Choroid plexus epithelial cell (primary cell): ENCODE measurements around the gene GRSF1.

ENCODE experiments used
- DNase-seq: peaks from one replicate; pipeline ENCODE4 v3.0.0-alpha.2; 2010; ENCODE audit warnings: low read depth
- H3K4me3 ChIP-seq: 2 replicates; pipeline ENCODE4 v1.5.1; 2011; ENCODE audit warnings: low read depth, mild to moderate bottlenecking, control low read depth, low read length, moderate library complexity
- TF ChIP-seq, protein P1 (sequence below): conservative IDR thresholded peaks from 2 replicates; pipeline ENCODE4 v1.5.1; 2011; ENCODE audit warnings: low read depth, mild to moderate bottlenecking, control low read depth, inconsistent platforms, low read length, moderate library complexity

The GRSF1 gene

DNA sequence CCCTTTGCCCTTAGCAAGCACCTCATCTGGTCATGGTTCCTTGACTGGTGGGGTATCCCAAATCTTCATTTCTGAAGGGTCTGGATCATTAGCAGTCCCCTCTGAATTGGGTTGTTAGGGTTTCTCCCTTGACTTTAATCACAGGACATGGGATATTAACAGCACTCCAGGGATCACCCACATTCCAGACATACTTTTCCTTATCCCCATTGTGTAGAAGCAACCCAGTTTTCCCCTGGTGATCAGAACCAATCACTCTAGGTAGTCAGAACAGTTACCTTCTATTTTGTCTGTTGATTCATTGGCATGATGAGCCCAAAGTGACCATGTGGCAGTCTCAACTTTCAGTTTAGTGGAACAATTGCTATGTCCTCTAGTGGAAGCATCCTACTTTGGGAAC, 29.1 kb upstream of the GRSF1 start:
- no peak overlapping the region for H3K4me3 ChIP-seq
- TF ChIP-seq, protein P1, sequence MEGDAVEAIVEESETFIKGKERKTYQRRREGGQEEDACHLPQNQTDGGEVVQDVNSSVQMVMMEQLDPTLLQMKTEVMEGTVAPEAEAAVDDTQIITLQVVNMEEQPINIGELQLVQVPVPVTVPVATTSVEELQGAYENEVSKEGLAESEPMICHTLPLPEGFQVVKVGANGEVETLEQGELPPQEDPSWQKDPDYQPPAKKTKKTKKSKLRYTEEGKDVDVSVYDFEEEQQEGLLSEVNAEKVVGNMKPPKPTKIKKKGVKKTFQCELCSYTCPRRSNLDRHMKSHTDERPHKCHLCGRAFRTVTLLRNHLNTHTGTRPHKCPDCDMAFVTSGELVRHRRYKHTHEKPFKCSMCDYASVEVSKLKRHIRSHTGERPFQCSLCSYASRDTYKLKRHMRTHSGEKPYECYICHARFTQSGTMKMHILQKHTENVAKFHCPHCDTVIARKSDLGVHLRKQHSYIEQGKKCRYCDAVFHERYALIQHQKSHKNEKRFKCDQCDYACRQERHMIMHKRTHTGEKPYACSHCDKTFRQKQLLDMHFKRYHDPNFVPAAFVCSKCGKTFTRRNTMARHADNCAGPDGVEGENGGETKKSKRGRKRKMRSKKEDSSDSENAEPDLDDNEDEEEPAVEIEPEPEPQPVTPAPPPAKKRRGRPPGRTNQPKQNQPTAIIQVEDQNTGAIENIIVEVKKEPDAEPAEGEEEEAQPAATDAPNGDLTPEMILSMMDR = no peak
- no peak for DNase-seq

DNA sequence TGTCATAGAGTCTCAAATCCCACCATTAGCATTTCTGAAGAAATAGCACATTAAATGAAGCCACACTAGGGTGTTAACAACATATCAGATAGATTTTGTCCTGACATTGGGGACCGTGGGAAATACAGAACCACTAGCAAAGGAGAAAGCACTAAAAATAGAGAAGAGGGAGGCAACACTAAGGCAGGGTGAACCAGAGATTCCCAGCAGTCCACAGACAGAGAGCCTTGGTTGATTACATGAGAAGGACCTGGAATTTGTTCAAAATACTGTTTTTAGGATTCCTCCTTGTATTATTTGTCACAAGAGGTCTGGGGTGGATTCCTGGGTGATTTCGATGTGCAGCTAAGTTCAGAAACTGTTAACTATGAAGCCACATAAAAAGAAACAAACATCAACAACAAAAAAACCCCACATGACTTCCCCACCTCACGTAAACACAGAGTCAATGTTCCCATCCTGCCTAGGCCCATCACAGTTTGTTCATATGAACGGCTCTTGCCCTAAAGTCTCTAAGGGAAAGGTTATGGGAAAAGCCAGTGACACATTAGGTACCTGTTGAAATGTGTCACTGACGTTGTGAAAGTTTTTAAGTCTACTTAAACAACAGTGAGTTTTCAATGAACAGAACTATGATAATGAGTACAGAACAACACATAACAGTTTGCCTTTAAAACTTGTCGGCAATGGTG, 23.6 kb upstream of the GRSF1 start:
- TF ChIP-seq, protein P1 = no peak
- no peak for DNase-seq
- H3K4me3 ChIP-seq = no peak overlapping the region

DNA sequence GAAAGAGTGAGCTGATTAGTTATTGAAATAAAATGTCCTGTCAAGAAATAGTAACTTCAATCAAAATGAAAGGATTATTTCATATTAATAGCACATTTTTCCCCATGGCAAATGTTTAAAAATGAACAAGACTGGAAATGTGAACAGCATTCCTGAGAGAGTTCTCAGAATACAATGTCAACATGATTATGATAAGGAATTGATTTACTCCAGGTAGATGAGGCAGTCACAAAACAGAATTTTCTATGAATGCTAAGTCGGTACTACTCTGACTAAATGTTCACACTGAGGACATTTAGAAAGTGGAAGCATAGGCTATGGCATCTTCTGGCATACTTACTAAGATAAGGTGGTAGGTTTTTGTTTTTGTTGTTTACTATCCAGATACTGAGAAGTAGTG, 19.4 kb upstream of the GRSF1 start:
- TF ChIP-seq, protein P1 = no peak

DNA sequence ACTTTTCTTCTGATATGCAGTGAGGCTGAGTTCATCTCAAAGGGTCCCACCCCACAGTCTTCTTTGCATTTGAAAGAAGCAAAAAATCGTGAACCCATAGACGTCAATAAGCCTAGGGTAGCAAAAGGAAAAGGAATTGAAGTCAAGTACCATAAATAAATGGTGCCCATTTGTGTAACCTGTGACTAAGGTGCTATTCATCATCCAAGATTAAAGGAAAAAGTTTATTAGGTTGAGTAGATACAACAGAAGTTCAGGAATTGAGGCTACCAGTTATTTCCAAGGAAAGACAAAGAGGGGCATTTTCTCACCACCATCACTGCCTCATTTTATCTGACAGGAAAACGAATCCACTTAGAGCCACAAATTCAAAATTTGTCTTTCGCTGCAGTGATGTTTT, 18.8 kb upstream of the GRSF1 start:
- TF ChIP-seq, protein P1 = no peak
- H3K4me3 ChIP-seq = no peak overlapping the region
- DNase-seq = no peak

More for the DNA sequence above, 19.4 kb upstream of the GRSF1 start:
- DNase-seq = no peak
- no peak overlapping the region for H3K4me3 ChIP-seq

DNA sequence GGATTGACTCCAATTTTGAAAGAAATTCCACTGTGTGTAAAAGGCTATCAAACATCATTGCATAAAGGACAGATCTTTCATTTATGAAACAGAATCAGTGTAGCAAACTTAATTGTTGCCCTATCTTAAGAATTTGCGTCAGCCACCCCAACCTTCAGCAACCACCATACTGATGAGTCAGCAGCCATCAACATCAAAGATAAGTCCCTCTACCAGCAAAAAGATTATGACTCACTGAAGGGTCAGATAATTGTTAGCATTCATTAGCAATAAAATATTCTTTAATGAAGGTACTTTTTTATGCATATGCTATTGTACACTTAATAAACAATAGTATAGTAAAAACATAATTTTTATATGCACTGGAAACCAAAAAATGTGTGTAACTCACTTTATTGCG, 15.8 kb upstream of the GRSF1 start:
- no peak for DNase-seq
- TF ChIP-seq, protein P1 = no peak
- no peak overlapping the region for H3K4me3 ChIP-seq

DNA sequence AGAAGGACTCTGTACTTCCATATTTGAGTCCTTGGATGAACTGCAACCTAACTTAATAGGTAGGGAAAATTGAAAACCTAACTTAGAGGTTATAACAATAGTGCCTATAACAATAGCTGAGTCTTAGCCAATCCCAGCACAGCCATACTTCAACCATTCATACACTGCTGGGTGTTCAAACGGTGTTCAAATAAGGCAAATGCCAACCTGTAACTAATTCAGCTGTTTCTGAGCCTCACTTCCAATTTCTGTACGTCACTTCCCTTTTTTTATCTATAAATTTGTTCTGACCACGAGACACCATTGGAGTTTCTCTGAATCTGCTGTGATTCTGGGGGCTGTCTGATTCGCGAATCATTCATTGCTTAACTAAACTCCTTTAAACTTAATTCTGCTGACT, 9.6 kb upstream of the GRSF1 start:
- TF ChIP-seq, protein P1 = no peak
- no peak for DNase-seq
- H3K4me3 ChIP-seq = no peak overlapping the region

DNA sequence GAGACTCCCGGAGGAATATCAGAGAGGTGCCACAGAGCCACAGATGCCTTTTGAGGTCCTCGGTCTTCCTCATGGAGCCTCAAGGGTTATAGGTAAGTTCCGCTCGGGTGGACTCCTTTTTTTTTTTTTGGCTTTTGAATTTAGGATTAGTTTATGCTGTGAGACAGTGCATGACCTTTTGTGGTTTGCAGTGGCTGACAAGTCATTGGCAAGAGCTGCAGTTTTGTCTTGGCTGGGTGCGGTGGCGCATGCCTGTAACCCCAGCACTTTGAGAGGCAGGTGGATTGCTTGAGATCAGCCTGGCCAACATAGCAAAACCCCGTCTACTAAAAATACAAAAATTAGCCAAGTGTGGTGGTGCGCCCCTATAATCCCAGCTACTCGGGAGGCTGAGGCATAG, 4.5 kb upstream of the GRSF1 start:
- H3K4me3 ChIP-seq = no peak overlapping the region
- DNase-seq = no peak
- TF ChIP-seq, protein P1 = no peak
